ENCODE data around the gene OBSL1. TPM values are rescaled to one million over a fixed set of nuclear protein-coding genes. Genes with fewer than 3 reads are reported as not detected.

OBSL1 gene
- total RNA-seq, 4 donors from 2014 or later = 47.9 to 72.9 (median 56.5) TPM

DNA sequence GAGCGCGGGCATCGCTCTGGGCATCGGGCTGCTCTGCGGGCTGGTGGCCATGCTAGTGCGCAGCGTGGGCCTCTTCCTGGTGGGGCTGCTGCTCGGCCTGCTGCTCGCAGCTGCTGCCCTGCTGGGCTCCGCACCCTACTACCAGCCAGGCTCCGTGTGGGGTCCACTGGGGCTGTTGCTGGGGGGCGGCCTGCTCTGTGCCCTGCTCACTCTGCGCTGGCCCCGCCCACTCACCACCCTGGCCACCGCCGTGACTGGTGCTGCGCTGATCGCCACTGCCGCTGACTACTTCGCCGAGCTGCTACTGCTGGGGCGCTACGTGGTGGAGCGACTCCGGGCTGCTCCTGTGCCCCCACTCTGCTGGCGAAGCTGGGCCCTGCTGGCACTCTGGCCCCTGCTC is 23.7 kb downstream of the OBSL1 start:
- no peaks in the 10 kb centered on the region for H3K36me3 ChIP-seq
- TF ChIP-seq, protein P1, sequence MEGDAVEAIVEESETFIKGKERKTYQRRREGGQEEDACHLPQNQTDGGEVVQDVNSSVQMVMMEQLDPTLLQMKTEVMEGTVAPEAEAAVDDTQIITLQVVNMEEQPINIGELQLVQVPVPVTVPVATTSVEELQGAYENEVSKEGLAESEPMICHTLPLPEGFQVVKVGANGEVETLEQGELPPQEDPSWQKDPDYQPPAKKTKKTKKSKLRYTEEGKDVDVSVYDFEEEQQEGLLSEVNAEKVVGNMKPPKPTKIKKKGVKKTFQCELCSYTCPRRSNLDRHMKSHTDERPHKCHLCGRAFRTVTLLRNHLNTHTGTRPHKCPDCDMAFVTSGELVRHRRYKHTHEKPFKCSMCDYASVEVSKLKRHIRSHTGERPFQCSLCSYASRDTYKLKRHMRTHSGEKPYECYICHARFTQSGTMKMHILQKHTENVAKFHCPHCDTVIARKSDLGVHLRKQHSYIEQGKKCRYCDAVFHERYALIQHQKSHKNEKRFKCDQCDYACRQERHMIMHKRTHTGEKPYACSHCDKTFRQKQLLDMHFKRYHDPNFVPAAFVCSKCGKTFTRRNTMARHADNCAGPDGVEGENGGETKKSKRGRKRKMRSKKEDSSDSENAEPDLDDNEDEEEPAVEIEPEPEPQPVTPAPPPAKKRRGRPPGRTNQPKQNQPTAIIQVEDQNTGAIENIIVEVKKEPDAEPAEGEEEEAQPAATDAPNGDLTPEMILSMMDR (IDR thresholded peaks at IDR 0.05 in 4 of 5, conservative IDR thresholded peaks at IDR 0.05 in 1 of 5) = no peak
- no peak for TF ChIP-seq POLR2A (IDR thresholded peaks at IDR 0.05)
- H3K27me3 ChIP-seq = no peaks in the 10 kb centered on the region
- peaks cover 17 to 20% of the 10 kb centered on the region in 2 donors for H3K4me1 ChIP-seq
- DNase-seq = no peak
- H3K27ac ChIP-seq = no peak overlapping the region
- intact Hi-C loops (cut with DNase I; ENCODE audit: low total_unique reads) = no loop called here
- no peak overlapping the region for H3K4me3 ChIP-seq
- H3K9me3 ChIP-seq = no peaks in the 10 kb centered on the region
- in situ Hi-C loops (cut with MboI; ENCODE audit: low sequenced_read_pairs in 4 of 4) = loop anchor here in 1 of 4 donors (25.0 kb wide), 1 partner anchor 260 kb away; the partner anchor contains the start of gene DNAJB2
- ATAC-seq = no peak

DNA sequence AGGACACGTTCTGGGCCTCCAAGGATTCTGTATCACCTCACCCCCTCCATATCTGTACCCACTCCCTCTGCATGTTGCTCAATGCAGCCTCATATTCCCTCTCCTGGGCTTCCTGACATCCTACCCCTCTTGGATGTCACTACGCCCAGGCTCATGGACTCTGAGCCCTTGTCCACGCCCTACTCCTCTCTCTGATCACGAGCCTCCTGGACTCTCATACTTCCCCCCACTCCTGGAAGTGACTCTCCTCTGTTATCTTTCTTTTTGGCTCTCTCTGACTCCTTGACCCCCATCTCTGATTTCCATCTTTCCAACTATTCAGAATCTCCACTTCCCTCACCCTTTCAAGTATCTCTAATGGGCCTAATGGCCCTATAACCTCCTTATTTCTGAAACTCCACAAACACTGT is 25.4 kb downstream of the OBSL1 start:
- ATAC-seq (no peak), DNase-seq (no peak)
- TF ChIP-seq POLR2A (IDR thresholded peaks at IDR 0.05) = no peak
- TF ChIP-seq, protein P1 (IDR thresholded peaks at IDR 0.05 in 4 of 5, conservative IDR thresholded peaks at IDR 0.05 in 1 of 5) = no peak
- H3K4me3 ChIP-seq = no peak overlapping the region
- H3K27ac ChIP-seq = no peak overlapping the region
- peaks cover 0 to 3% of the 10 kb centered on the region in 2 donors for H3K36me3 ChIP-seq
- peaks cover 18 to 23% of the 10 kb centered on the region in 2 donors for H3K4me1 ChIP-seq
- intact Hi-C loops (cut with DNase I; ENCODE audit: low total_unique reads) = no loop called here
- no peaks in the 10 kb centered on the region for H3K9me3 ChIP-seq
- in situ Hi-C loops (cut with MboI; ENCODE audit: low sequenced_read_pairs in 4 of 4) = loop anchor here in 1 of 4 donors (25.0 kb wide), 1 partner anchor 259 kb away; the partner anchor contains the start of gene DNAJB2
- no peaks in the 10 kb centered on the region for H3K27me3 ChIP-seq

DNA sequence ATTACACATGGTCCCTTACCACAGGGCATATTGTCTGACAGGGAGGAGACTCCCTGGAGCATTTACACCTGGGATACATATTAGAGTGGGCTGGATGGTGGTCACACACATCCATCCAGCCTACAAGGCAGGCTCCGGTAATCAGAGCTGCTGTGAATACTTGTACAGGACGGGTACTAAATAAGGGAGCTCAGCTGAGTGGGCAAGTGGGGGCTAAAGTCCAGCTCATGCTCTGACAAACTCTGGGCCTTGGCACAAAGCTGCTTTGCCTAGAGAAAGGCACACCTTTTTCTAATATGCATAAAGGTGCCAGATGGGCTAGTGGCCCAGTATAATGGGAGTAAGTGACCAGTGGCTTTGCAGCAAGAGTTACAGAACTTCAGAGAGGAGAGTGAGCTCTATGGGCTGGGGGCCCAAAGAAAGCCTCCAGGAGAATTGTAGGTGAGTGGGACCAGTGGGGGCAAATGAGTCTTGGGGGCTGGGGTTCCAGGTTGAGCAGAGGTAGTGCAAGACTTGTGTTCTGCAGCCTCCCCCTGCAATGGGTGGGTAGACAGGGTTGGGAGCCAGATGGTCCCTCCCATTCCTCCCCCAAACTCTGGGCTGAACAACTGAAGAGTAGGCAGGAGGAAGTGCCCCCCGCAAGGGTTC is 25.9 kb downstream of the OBSL1 start:
- H3K4me3 ChIP-seq = no peak overlapping the region
- TF ChIP-seq POLR2A (IDR thresholded peaks at IDR 0.05) = no peak
- TF ChIP-seq, protein P1 (IDR thresholded peaks at IDR 0.05 in 4 of 5, conservative IDR thresholded peaks at IDR 0.05 in 1 of 5) = no peak
- DNase-seq (no peak), ATAC-seq (no peak)
- H3K36me3 ChIP-seq = peaks cover 0 to 8% of the 10 kb centered on the region in 2 donors
- no peak overlapping the region for H3K27ac ChIP-seq
- in situ Hi-C loops (cut with MboI; ENCODE audit: low sequenced_read_pairs in 4 of 4) (loop anchor here in 1 of 4 donors (25.0 kb wide), 1 partner anchor 258 kb away; the partner anchor contains the start of gene DNAJB2), intact Hi-C loops (cut with DNase I; ENCODE audit: low total_unique reads) (no loop called here)
- H3K4me1 ChIP-seq = peaks cover 18 to 23% of the 10 kb centered on the region in 2 donors
- H3K9me3 ChIP-seq = no peaks in the 10 kb centered on the region
- H3K27me3 ChIP-seq = no peaks in the 10 kb centered on the region

DNA sequence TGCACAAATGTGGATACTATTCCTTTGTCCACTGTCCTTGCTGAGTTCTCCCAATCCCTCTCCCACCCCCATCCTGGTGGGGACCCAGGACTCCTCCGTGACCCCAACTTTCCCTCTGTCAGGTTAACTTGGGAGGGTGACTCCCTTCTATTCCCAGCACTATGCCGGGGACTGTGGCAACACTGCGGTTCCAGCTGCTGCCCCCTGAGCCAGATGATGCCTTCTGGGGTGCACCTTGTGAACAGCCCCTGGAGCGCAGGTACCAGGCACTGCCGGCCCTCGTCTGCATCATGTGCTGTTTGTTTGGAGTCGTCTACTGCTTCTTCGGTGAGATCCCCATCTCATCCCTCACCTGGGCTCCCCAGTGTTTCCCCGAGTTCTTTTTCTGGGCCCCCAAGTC is 26.8 kb downstream of the OBSL1 start:
- Histone ChIP-seq H3K4me3 (peak overlapping the region in 3 of 4 donors; percentile 63 to 79 (median 72)), H3K36me3 (peaks cover 0 to 16% of the 10 kb centered on the region in 2 donors), H3K27ac (peak overlapping the region in 2 of 4 donors; percentile 90 to 96), H3K4me1 (peaks cover 18 to 23% of the 10 kb centered on the region in 2 donors), H3K27me3 (no peaks in the 10 kb centered on the region), H3K9me3 (no peaks in the 10 kb centered on the region)
- no peak for TF ChIP-seq POLR2A (IDR thresholded peaks at IDR 0.05)
- TF ChIP-seq, protein P1 (IDR thresholded peaks at IDR 0.05 in 4 of 5, conservative IDR thresholded peaks at IDR 0.05 in 1 of 5) = no peak
- DNase-seq = no peak
- no peak for ATAC-seq
- in situ Hi-C loops (cut with MboI; ENCODE audit: low sequenced_read_pairs in 4 of 4) = loop anchor here in 1 of 4 donors (25.0 kb wide), 1 partner anchor 257 kb away; the partner anchor contains the start of gene DNAJB2
- intact Hi-C loops (cut with DNase I; ENCODE audit: low total_unique reads) = loop anchor here (5.0 kb wide), 1 partner anchor 157 kb away; the partner anchor contains the start of gene DNPEP

All from gastrocnemius medialis (tissue), 4 donors.